ENCODE measurements around the gene CDK11A. TPM values are rescaled to one million over a fixed set of nuclear protein-coding genes. Genes with fewer than 3 reads are reported as not detected.

Gene CDK11A
- total and polyA plus RNA-seq, 2 donors (not counting 3 experiments of a cell fraction or from before 2014, with no cell fraction given): 30.7 to 50.4 TPM

DNA sequence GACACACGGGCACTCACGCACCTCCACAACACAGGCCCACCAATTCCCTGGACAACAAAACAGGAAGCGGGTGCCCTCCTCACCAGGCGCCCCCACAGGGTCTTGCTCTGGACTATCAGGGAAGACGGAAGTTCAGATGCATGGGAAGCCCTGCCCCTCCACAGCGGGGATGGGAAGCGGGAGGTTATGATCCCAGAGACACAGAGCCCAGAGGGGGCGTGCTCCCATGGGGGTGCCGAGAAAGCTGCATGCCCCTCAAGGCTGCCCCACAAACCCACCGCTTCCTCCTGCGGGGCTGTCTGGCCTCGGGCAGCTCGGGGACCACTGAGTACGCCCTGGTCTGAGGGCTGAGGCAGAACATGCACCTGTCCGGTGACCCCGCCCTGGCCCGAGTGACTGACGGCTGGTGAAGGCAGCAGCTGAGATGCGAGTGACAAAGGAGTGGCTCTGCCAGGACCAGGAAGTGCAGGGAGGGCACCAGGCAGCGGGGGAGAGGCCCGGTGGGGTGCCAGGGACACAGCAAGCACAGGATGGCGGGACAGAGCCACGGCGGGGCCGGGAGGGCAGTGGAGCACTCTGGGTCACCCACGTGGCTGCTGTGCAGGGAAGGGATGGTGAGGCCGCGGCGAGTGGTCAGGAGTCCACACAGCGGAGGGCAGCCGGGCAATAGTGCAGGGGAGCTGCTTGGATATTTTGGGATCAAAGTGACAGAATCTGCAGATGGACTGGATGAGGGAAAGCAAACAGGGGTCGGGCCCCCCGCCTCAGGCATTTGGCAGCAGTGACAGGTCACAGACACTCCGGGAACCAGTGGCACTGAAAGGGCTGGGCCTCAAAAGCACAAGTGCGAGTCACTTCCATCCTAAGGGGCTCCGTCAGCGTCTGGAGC lies 35.5 kb upstream of the CDK11A start:
- no peak overlapping the region for H3K4me2 ChIP-seq (ENCODE audit: insufficient read depth, low read length)
- H3K4me3 ChIP-seq (replicated peaks in 1 of 3; ENCODE audit: insufficient read depth in 1 of 3, low read depth in 1 of 3, low read length in 3 of 3): no peak overlapping the region
- no peaks in the 10 kb centered on the region for H3K27me3 ChIP-seq (ENCODE audit: control insufficient read depth in 2 of 2, insufficient read depth in 2 of 2, low read length in 2 of 2)
- H3K9me1 ChIP-seq (replicated peaks; ENCODE audit: control insufficient read depth, extremely low read depth, insufficient read depth, low read length): no peaks in the 10 kb centered on the region
- no peak overlapping the region for H3K27ac ChIP-seq (ENCODE audit: insufficient read depth, low read depth, low read length)
- peaks cover 4 to 43% of the 10 kb centered on the region in 2 experiments for H3K36me3 ChIP-seq (ENCODE audit: control insufficient read depth in 2 of 2, extremely low read depth in 1 of 2, insufficient read depth in 2 of 2, low read length in 2 of 2)
- DNase-seq (ENCODE audit: low read depth, low spot score): no peak
- H3K9ac ChIP-seq (replicated peaks; ENCODE audit: extremely low read depth, insufficient read depth, low read length): no peak overlapping the region
- FAIRE-seq: no peak
- no peak overlapping the region for H2AFZ ChIP-seq (ENCODE audit: low read depth, low read length)
- intact Hi-C loops (cut with micrococcal nuclease): no loop called here
- BruUV-seq (replicated peaks): no TSS peak
- no peaks in the 10 kb centered on the region for H3K9me3 ChIP-seq (replicated peaks; ENCODE audit: control insufficient read depth, insufficient read depth, low read length)
- no peaks in the 10 kb centered on the region for H4K20me1 ChIP-seq (replicated peaks; ENCODE audit: control insufficient read depth, extremely low read depth, insufficient read depth, low read length)
- H3K4me1 ChIP-seq (ENCODE audit: control insufficient read depth, extremely low read depth, insufficient read depth, low read length): no peaks in the 10 kb centered on the region
- dilution Hi-C loops (cut with MboI; ENCODE audit: extremely low pct_ligation_motif_present, low sequenced_read_pairs): no loop called here
- TF ChIP-seq POLR2A (IDR thresholded peaks at IDR 0.05; ENCODE audit: low read depth, low read length) (no peak), MYC (IDR thresholded peaks at IDR 0.05; ENCODE audit: low read depth, low read length) (no peak), POLR2AphosphoS5 (IDR thresholded peaks at IDR 0.05; ENCODE audit: insufficient read depth, low read depth, low read length) (no peak), JUN (IDR thresholded peaks at IDR 0.05; ENCODE audit: borderline replicate concordance, insufficient read depth, insufficient read length, low read depth) (no peak), EZH2 (IDR thresholded peaks at IDR 0.05; ENCODE audit: borderline replicate concordance, low read depth, low read length, severe bottlenecking) (no peak), GATA2 (IDR thresholded peaks at IDR 0.05; ENCODE audit: insufficient read depth, insufficient read length, low read depth, low read length) (no peak), FOS (IDR thresholded peaks at IDR 0.05; ENCODE audit: borderline replicate concordance, insufficient read depth, low read length) (no peak)
- TF ChIP-seq, protein P1, sequence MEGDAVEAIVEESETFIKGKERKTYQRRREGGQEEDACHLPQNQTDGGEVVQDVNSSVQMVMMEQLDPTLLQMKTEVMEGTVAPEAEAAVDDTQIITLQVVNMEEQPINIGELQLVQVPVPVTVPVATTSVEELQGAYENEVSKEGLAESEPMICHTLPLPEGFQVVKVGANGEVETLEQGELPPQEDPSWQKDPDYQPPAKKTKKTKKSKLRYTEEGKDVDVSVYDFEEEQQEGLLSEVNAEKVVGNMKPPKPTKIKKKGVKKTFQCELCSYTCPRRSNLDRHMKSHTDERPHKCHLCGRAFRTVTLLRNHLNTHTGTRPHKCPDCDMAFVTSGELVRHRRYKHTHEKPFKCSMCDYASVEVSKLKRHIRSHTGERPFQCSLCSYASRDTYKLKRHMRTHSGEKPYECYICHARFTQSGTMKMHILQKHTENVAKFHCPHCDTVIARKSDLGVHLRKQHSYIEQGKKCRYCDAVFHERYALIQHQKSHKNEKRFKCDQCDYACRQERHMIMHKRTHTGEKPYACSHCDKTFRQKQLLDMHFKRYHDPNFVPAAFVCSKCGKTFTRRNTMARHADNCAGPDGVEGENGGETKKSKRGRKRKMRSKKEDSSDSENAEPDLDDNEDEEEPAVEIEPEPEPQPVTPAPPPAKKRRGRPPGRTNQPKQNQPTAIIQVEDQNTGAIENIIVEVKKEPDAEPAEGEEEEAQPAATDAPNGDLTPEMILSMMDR (IDR thresholded peaks at IDR 0.05; ENCODE audit: extremely low read depth in 1 of 2, insufficient read depth in 1 of 2, low read depth in 1 of 2, low read length in 2 of 2): no peak
- TF ChIP-seq, protein P2, sequence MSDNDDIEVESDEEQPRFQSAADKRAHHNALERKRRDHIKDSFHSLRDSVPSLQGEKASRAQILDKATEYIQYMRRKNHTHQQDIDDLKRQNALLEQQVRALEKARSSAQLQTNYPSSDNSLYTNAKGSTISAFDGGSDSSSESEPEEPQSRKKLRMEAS (IDR thresholded peaks at IDR 0.05; ENCODE audit: insufficient read depth, insufficient read length): no peak
- H3K79me2 ChIP-seq (ENCODE audit: control insufficient read depth, insufficient read depth, low read length): peaks cover 8% of the 10 kb centered on the region
- ChIA-PET POLR2A (no interaction called here), CTCF (no interaction called here)

All from endothelial cell of umbilical vein (primary cell).